Inflammatory macrophage (primary cell): ENCODE results near the gene HDC.
A peak's percentile ranks its signal among the peaks of the same experiment; 100 is the strongest.

Experiments used
- DNase-seq, 2 donors: peaks; one replicate each; pipeline ENCODE4 v3.0.0-alpha.2; 2020 to 2022
- total RNA-seq, 18 experiments: gene quantifications; one replicate each; lab custom pipeline; 2026; ENCODE audit warnings: mixed read lengths in 6 of 18, inconsistent platforms in 2 of 18; lab: John Stamatoyannopoulos, UW

The HDC gene, protein sequence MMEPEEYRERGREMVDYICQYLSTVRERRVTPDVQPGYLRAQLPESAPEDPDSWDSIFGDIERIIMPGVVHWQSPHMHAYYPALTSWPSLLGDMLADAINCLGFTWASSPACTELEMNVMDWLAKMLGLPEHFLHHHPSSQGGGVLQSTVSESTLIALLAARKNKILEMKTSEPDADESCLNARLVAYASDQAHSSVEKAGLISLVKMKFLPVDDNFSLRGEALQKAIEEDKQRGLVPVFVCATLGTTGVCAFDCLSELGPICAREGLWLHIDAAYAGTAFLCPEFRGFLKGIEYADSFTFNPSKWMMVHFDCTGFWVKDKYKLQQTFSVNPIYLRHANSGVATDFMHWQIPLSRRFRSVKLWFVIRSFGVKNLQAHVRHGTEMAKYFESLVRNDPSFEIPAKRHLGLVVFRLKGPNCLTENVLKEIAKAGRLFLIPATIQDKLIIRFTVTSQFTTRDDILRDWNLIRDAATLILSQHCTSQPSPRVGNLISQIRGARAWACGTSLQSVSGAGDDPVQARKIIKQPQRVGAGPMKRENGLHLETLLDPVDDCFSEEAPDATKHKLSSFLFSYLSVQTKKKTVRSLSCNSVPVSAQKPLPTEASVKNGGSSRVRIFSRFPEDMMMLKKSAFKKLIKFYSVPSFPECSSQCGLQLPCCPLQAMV
- total RNA-seq = 0 to 0.18 (median 0) reads per million in 18 experiments

DNA sequence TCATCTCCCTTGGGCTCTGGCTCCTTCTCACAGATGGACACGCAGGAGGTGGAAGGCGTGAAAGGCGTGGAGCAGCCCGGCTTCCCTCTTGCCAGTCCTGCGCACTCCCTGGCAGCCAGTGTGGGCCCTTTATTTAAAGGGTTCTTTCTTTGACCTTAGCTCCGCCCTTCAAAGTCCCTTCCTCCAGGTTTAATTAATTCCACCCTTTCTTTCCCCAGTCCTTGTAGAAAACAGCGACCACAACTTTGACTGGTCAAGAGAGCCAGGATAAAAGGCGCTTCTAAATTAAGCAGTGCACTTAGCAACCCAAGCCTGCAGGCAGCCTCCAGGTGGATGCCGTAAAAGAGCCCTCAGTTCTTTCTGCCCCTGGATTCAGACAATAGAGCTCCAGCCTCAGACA, at the start of gene HDC:
TSS of gene HDC (minus strand) at position 107 of the 400 bp plus-strand sequence. CDS start at position 4, 103 bp downstream.
- DNase-seq = no peak

DNA sequence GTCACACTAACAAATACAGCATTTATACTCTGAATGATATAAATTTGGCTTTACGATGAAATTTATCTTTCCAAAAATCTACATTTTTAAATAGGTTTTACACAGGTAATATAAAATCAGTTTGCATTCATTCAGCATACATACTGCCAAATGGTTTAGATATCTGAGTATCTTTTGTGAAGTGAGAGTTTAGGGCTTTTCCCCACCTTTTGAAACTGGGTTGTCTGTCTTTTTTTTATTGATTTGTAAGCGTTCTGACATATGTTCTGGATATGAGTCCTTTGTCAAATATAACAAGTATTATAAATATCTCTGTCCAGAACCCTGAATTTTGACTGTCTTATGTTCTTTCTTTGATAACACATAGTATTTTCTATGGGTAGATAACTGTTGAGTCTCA, 47.1 kb upstream of the HDC start:
- no peak for DNase-seq

DNA sequence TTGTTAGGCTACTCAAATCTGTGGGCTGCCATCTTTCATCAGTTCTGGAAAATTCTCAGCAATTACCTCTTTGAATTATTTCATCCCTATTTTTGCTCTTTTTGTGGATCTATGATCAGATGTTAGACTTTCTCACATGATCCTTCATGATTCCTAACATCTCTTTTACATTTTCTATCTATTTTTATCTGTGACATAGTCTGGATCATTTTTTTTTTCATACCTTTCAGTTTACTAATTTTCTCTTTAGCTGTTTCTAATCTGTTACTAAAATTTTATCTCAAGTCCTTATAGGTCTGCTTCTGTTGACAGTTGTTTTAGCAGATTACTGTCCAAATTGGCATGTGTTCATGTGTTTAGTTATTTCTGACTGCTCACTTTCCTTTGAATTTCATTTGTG, 42.3 kb upstream of the HDC start:
- no peak for DNase-seq

- DNase-seq = no peak
Observed at GRCh38 chr15:50304836-50305235, 39.3 kb upstream of the HDC start.

- no peak for DNase-seq
Observed at GRCh38 chr15:50302581-50302980, 37.1 kb upstream of the HDC start.

- DNase-seq = no peak
Observed at GRCh38 chr15:50298340-50298739, 32.8 kb upstream of the HDC start.

- no peak for DNase-seq
Observed at GRCh38 chr15:50295966-50296365, 30.4 kb upstream of the HDC start.

DNA sequence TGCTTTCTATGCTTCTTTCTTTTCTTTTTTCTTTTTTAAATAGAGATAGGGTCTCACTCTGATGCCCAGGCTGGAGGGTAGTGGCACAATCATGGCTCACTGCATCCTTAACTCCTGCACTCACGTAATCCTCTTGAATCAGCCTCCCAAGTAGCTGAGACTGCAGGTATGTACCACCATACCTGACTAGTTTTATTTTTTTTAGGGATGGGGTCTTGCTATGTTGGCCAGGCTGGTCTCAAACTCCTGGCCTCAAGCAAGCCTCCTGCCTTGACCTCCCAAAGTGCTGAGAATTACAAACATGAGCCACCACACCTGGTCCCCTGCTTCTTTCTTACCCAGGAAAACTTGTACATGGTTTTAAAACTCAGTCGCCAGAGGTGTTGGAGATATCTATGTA, 24.2 kb upstream of the HDC start:
- no peak for DNase-seq

DNA sequence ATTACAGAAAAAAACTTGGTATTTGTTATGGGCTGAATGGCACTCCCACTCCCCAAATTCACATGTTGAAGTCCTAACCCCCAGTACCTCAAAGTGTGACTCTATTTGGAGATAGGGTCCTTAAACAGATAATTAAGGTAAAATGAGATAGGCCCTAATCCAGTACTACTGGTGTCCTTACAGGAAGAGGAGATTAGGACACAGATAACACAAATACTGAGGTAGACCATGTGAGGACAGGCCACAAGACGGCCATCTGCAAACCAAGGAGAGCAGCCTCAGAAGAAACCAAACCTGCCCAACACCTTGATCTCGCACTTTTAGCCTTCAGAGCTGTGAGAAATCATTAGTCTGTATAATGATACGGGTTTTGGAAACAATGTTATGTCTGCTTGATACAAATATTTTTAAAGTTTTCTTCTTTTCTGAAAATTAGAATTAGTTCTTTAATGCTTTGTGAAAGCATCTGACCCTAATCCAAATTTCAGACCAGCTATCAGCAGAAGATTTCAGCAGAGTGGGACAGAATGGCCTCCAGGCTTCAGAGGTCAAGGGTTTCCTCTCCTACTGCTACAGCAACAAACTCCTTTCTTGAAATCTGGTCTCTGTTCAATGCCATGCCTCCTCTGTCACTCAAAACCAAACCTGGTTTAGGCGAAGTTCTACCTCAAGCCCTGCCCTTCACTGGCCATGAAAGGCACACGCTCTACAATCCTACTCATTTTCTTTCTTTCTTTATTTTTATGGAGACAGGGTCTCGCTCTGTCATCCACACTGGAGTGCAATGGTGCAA, 22.0 kb upstream of the HDC start:
- no peak for DNase-seq

DNA sequence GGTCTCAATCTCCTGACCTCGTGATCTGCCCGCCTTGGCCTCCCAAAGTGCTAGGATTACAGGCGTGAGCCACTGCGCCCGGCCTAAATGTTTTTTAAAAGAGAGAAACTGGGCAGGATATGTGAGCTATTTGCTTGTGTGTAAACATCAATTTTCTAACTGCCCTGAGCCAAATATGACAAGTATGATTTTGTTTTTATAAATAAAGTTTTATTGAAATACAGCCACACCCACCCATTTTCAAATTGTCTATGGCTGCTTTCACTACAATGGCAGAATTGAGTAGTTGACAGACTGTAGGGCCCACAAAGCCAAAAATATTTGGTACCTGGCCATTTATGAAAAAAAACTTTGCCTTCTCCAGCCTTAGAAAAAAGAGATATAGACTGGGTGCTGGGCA, 15.9 kb upstream of the HDC start:
- no peak for DNase-seq

DNA sequence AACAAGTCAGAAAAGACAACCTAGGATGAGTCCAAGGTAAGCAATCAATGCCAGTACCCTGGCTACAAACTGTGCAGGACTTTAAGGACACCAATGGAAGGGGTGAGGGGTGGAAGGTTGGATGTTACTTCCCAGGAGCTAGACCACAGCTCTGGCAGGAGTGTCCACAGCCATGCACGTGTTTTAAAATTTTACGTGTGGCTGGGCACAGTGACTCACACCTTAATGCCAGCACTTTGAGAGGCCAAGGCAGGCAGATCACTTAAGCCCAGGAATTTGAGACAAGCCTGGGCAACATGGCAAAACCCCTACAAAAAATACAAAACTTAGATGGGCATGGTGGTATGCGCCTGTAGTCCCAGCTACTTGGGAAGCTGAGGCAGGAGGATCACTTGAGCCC, 14.7 kb upstream of the HDC start:
- no peak for DNase-seq

- peak; percentile 45 to 47 for DNase-seq
Observed at GRCh38 chr15:50278496-50278895, 13.0 kb upstream of the HDC start.

DNA sequence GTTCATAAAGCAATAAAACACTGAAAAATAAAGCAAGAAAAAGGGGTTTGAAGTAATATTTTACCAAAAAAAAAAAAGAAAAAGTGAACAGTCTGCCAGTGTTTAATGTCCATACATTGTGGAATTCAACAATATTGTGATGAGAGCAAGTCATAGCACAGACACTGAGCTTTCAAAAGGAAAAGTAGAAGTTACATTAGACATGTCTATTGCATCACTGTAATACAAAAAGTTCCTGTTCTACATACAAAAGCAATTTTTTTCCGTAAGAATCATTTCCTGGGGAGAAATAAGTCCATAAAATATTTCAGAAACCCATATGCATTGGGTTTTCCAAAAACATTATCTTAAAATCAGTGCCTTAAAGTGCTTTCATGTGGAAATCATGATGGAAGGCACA, 11.8 kb upstream of the HDC start:
- DNase-seq = peak; percentile 31 to 82

DNA sequence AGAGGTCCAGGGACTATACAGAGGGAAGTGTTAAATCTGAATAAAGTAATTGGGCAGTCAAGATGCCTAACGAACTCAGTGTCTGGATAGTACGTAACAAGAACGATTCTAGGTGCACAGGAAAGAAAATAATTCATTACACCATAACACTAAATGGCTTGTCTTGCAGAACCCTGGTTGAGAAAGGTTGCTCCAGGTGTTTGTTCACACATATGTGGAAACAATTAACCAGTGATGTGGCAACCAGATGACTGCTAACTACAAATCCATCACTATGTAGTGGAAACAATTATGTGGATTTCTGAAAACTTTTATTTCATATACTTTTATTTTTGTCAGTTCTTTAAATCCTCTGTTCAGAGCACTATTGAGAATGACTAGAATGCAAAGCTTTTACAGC, 10.4 kb upstream of the HDC start:
- DNase-seq = no peak

- DNase-seq = no peak
Observed at GRCh38 chr15:50275091-50275490, 9.6 kb upstream of the HDC start.

DNA sequence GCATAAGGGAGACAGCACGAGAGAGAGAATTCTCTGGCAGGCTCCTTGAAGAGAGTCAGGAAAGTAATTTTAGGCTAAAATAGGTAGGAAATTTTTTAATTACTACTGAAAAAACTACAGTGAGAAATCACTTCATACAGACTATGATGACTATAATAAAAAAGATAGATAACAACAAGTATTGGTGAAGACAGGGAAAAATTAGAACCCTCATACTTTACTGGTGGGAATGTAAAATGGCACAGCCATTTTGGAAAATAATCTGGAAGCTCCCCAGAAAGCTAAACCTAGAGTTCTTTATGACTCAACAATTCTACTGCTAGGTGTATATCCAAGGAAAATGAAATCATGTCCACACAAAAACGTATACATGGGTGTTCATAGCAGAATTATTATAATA, 2.1 kb upstream of the HDC start:
- no peak for DNase-seq

DNA sequence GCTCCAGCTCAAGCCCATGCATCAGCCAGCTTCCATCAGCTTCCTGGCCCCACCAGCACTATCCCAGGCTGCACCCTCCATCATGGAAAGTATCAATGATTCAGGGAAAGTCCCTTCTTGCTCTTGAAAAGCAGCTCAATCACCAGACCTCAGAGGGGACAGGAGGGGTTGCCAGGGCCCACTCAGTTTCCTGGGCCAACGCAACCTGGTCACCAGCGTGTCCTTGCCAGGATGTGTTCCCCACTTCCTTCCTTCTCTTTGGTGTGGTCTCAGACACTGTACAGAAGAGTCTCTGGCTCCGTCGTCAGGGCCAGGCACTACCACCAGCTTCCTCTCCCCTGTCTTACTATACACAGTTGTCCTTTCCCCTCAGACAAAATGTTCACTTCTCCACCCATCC, 3.0 kb downstream of the HDC start:
- DNase-seq = no peak

DNA sequence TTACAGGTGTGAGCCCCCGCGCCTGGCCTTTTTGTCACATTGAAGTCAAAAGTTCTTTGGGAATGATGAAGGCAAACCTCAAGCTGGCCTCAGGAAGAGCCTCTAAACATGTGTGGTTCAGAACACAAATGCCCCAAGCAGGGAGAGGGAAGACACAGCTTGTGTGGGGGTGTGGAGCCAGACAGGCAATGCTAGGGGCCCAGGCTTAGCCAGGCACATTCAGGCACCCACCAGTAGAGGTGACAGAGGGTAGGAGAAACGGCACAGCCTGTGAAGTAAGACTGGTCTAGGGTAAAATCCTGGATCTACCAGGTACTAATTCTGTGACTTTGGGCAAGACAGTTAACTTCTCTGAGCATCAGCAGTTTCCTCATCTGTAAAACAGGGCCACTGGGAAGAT, 3.5 kb downstream of the HDC start:
- DNase-seq = no peak

DNA sequence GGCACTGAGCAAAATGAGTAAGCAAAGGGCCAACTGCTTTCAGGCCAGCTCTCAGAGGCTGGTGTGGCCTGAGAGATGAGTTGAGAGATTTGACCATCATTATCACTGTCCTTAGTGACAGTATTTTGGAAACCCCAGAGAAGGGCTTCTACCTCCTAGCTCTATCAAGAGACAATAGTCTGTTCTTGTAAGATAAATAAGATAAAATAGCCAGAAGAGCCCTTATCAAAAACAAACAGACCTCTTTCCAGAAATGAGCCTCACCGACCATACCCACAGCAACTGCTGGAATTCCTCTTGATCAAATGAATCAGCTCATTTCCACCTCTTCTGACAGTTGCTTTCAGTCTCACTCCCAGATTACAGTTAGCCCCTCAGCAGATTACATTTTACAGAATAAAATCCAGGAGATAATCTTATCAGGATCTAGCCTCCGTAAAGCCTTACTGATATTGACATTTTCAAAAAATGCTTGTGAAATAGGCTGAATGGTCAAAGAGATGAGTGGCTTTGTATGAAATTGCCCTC, 4.5 kb downstream of the HDC start:
- DNase-seq = no peak

DNA sequence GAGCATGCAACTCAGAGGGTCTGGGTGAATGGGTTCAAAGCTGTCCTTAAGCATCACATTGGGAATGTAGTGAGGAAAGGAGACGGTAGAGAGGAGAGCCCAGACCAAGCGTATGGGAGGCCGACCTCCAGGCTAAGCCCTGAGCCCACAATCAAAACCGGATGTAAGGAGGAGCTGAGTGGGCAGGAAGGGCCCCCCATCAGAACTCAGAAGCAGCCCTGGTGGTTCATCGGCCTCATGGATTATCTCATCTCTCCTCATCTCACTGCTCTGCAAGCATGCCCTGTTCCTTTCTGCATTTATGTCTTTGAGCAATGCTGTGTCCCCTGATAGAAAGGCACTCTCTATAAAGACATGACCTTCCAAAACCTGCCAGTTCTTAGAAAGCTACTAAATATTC, 6.2 kb downstream of the HDC start:
- no peak for DNase-seq

- peak; percentile 70 to 83 for DNase-seq
Observed at GRCh38 chr15:50257924-50258323, 7.6 kb downstream of the HDC start.

GRCh38 chr15:50257332-50257731, 8.2 kb downstream of the HDC start:
- DNase-seq = no peak
